ENCODE results near the gene ANXA9.

ANXA9 gene

DNA sequence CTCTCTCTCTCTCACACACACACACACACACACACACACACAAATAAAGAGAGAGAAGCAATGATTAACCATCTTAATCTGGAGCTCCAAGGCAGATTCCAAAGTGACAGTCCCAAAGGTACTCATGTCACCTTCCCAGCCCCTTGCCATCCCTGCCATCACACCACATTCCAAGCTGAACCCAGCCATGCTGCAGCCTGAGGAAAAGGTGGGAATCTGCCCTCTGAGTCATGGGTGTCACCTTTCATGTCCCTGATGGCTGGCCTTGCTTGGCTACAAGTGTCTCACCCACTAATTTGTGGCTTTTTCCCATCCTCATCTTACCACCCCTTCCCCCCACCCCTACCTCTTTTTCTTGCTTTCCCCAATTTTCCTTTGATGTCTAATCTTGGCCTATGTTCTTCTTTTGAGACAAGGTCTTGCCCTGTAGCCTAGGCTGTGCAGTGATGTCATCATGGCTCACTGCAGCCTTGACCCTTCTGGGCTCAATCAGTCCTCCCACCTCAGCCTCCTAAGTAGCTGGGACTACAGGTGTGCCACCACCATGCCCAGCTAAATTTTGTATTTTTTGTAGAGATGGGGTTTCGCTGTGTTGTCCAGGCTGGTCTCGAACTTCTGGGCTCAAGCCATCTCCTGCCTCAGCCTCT lies 3.2 kb downstream of the ANXA9 start:
- TF ChIP-seq, protein P1, sequence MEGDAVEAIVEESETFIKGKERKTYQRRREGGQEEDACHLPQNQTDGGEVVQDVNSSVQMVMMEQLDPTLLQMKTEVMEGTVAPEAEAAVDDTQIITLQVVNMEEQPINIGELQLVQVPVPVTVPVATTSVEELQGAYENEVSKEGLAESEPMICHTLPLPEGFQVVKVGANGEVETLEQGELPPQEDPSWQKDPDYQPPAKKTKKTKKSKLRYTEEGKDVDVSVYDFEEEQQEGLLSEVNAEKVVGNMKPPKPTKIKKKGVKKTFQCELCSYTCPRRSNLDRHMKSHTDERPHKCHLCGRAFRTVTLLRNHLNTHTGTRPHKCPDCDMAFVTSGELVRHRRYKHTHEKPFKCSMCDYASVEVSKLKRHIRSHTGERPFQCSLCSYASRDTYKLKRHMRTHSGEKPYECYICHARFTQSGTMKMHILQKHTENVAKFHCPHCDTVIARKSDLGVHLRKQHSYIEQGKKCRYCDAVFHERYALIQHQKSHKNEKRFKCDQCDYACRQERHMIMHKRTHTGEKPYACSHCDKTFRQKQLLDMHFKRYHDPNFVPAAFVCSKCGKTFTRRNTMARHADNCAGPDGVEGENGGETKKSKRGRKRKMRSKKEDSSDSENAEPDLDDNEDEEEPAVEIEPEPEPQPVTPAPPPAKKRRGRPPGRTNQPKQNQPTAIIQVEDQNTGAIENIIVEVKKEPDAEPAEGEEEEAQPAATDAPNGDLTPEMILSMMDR (IDR thresholded peaks at IDR 0.05), result no peak
- H3K27ac ChIP-seq, result no peak overlapping the region
- DNase-seq (ENCODE audit: low spot score), result no peak
- H3K4me3 ChIP-seq, result no peak overlapping the region

DNA sequence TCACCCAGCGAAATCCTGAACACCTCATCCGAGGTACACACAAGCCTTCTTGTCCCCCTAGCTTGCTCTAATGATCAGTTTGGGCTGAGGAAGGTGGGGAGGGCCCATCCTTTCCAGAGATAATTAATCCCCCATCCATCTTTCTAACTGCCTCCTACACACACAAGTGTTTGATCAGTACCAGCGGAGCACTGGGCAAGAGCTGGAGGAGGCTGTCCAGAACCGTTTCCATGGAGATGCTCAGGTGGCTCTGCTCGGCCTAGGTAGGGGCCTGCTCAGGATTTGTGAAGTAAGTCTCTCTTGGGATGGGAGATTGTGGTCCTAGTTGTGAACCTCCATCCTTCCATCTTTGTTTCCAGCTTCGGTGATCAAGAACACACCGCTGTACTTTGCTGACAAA lies 5.8 kb downstream of the ANXA9 start:
- TF ChIP-seq, protein P1 (IDR thresholded peaks at IDR 0.05), result no peak
- DNase-seq (ENCODE audit: low spot score), result no peak
- no peak overlapping the region for H3K4me3 ChIP-seq
- H3K27ac ChIP-seq, result no peak overlapping the region

DNA sequence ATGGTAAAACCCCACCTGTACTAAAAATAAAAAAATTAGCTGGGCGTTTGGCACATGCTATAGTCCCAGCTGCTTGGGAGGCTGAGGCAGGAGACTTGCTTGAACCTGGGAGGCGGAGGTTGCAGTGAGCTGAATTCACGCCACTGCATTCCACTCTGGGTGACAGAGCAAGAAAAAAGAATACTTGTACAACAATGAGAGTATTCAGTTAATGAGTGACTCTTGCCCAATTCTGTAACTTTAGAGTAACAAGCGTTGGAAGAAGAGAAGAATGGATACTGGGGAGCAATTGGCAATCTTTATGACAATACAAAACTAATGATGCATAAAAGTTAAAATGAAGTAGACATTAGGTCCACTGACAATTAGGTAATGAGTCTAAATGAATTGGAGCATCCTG lies 10.5 kb downstream of the ANXA9 start:
- Histone ChIP-seq H3K27ac (no peak overlapping the region), H3K4me3 (no peak overlapping the region)
- TF ChIP-seq, protein P1 (IDR thresholded peaks at IDR 0.05), result no peak
- no peak for DNase-seq (ENCODE audit: low spot score)

DNA sequence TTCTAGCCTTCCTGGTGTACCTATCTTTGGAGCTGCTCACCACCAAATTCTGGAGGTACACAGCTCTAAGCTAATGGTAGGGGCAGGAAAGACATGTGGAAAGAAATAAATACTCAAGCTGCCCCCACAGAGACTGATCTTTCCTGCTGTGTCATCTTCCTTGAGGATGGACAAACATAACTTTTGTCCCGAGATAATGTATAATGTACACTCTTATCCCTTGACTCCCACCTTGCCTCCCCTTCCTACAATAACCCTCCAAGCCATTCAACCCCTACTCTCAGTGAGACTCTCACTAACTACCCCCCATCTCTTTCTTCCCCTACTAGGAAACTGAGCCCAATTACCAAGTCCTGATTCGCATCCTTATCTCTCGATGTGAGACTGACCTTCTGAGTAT lies 12.2 kb downstream of the ANXA9 start:
- TF ChIP-seq, protein P1 (IDR thresholded peaks at IDR 0.05), result no peak
- no peak overlapping the region for H3K4me3 ChIP-seq
- no peak overlapping the region for H3K27ac ChIP-seq

DNA sequence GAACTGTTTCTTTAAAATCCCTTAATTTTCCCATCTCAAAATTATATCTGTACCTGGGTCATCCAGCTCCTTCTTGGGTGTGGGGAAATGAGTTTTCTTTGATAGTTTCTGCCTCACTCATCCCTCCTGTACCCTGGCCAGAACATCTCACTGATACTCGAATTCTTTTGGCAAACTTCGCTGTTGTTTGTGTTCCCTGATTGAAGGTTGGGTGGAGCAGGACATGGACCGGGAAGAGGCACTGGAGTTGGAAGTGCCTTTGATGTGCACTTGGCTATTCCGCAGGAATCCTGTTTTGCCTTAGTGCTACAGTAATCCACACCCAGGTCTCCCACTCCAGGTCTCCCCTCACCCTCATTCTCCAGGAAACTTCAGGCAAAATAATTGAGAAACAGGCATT lies 13.4 kb downstream of the ANXA9 start:
- DNase-seq (ENCODE audit: low spot score), result no peak
- TF ChIP-seq, protein P1 (IDR thresholded peaks at IDR 0.05), result no peak
- Histone ChIP-seq H3K27ac (peak overlapping the region in 1 of 2 donors; percentile 30), H3K4me3 (no peak overlapping the region)

More for the DNA sequence above, 12.2 kb downstream of the ANXA9 start:
- no peak for DNase-seq (ENCODE audit: low spot score)

DNA sequence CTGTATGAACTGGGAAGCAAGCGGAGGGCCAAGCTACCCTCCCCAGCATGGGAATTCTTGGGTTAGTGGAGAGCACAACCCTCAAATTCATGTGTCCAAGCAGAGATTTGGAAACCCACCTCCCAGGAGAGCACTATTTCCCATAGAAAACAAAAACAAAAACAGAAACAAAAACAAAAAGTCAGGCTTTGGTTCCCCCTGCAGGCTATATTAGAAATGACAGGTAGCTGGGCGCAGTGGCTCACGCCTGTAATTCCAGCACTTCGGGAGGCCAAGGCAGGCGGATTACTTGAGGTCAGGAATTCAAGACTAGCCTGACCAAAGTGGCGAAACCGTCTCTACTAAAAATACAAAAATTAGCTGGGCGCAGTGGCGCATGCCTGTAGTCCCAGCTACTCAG lies 13.8 kb downstream of the ANXA9 start:
- DNase-seq (ENCODE audit: low spot score), result no peak
- Histone ChIP-seq H3K4me3 (no peak overlapping the region), H3K27ac (peak overlapping the region in 1 of 2 donors; percentile 30)

More for the DNA sequence above, 13.8 kb downstream of the ANXA9 start:
- TF ChIP-seq, protein P1 (IDR thresholded peaks at IDR 0.05), result peak; percentile 75
